Measurements from ENCODE around the gene SMAD3.
"Not testable (repeated sequence)": the region's sequence is repeated elsewhere in the genome, so short reads cannot be mapped to it uniquely, and the experiment has no call there.

Gene SMAD3

DNA sequence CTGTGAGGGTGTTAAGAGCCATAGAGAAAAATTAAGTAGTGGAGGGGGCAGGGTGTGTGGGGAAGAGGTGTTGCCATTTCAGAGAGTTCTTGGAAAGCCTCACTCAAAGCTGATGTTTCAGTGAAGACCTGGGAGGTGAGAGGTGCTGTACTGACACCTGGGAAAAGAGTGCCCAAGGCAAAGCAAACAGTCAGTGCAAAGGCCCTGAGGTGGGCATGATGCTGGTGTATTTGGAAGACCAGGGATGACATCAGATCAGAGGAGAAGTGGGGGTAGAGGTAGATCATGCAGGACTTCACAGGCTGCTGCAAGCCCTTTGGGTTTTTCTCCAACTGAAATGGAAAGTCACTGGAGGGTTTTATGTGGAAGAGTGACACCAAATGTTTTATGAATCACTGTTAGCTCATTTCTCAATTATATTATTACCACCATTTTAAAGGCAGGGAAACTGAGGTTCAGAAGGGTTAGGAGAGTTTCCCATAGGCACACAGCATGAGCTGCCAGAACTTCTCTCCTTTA lies 42.8 kb upstream of the SMAD3 start:
- no peak for DNase-seq (ENCODE audit: low spot score)
- TF ChIP-seq CTCF (IDR thresholded peaks at IDR 0.05; ENCODE audit: extremely low read depth, missing control alignments) = no peak

DNA sequence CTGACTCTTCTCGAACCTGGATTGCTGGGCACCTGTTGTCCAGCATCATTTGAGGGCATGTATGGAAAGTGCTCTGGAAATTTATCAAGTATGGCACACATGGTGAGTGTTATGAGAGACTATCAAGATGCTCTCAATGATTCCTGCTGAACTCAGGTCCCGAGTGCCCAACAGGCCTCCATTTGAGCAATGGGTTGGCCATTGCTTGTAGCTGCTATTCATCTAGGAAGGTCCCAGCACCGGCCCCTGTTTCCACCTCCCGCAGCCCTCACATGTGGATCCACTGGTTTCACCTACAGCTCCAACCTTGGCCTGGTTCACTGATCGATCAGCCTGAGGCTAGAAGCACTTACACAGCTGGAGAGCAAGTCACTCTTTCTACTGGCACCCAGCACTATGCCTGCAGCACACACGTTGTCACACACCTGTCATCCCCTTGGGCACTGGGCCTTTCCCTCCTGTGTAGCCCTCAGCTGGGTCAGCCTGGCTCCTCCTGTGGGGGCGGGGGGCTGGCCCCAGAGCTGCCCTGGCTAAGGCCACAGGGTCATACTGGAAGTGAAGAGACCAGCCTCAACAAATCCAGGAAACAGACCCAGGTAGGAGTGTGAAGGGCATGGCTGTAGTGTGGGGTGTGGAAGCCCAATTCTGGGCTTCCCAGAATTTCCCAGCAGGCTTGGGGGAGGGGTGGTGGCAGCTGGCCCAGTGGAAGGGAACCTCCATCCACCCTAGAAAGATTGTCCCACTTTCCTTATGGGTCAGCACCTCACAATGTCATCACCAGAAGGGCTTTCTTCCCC lies 41.7 kb upstream of the SMAD3 start:
- DNase-seq (ENCODE audit: low spot score) = no peak
- no peak for TF ChIP-seq CTCF (IDR thresholded peaks at IDR 0.05; ENCODE audit: extremely low read depth, missing control alignments)

- TF ChIP-seq CTCF (IDR thresholded peaks at IDR 0.05; ENCODE audit: extremely low read depth, missing control alignments) = no peak
- no peak for DNase-seq (ENCODE audit: low spot score)
Observed at GRCh38 chr15:67024314-67024997, 40.9 kb upstream of the SMAD3 start.

DNA sequence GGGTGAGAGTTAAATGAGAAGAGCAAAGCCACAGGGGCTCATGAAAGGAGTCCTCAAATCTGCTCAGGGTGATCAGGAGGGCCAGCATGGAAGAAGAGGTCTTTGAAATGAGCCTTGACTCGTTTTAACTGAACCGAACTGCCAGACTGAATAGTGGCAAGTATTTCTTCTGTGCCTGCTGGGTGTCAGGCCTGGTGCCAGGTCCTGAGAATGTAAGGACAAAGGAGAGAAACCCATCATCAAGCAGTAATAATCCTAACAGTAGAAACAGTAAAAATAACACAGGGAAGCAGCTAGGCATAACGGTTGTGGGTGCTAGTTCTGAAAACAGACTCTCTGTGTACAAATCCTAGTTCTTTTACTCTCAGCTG lies 40.4 kb upstream of the SMAD3 start:
- no peak for TF ChIP-seq CTCF (IDR thresholded peaks at IDR 0.05; ENCODE audit: extremely low read depth, missing control alignments)
- DNase-seq (ENCODE audit: low spot score) = no peak

DNA sequence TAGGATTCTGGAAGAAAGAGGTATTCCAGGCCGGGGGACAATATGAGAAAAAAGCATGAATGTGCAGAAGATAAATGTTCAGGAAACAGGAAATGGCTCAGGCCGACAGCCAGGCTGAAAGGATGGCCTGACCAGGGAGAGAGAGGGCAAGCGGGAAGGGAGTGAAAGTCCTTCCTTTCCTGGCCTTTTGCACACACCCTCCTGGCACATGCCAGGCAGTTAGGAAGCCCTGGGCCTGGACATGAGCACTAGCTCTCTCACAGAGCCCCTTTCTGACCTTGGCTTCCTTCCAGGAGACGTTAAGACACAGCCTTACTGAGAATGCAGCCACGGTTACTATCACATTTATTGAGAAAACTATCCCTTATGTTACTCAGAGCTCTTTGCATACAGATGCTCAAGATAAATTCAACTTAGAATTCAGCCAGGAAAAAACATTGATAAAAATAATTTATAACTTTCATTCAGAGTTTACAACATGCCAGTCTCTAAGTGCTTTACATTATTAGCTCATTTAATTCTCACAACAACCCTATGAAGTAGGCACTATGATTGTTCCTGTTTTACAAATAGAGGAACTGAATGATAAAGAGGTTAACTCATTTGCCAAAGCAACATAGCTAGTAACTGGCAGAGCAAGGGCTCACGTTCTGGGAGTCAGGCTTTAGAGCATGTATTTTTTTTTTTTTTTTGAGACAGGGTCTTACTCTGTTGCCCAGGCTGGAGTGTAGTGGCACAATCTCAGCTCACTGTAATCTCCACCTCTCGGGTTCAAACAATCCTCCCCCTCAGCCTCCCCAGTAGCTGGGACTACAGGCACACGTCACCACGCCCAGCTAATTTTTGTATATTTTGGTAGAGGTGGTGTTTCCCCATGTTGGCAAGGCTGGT lies 39.4 kb upstream of the SMAD3 start:
- DNase-seq (ENCODE audit: low spot score) = no peak
- no peak for TF ChIP-seq CTCF (IDR thresholded peaks at IDR 0.05; ENCODE audit: extremely low read depth, missing control alignments)

GRCh38 chr15:67026610-67026967 lies 38.8 kb upstream of the SMAD3 start:
- DNase-seq (ENCODE audit: low spot score) = no peak

DNA sequence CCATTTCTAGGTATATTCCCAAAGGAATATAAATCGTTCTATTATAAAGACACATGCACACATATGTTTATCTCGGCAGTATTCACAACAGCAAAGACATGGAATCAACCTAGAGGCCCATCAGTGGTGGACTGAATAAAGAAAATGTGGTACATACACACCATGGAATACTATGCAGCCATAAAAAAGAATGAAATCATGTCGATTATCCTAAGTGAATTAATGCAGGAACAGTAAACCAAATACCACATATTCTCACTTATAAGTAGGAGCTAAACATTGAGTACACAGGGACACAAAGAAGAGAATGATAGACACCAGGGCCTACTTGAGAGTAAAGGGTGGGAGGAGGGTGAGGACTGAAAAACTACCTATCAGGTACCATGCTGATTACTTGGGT lies 37.0 kb upstream of the SMAD3 start:
- not testable (repeated sequence) for DNase-seq (ENCODE audit: low spot score)

More at GRCh38 chr15:67026610-67026967, 38.8 kb upstream of the SMAD3 start:
- no peak for TF ChIP-seq CTCF (IDR thresholded peaks at IDR 0.05; ENCODE audit: extremely low read depth, missing control alignments)
